H9 (cell line): Measurements from ENCODE around the gene S100G. TPM values are rescaled to one million over a fixed set of nuclear protein-coding genes. Genes with fewer than 3 reads are reported as not detected.

ENCODE experiments used
- DNase-seq: peaks from one replicate; pipeline ENCODE4 v3.0.0-alpha.2; 2017
- H2AFZ ChIP-seq: one replicate; pipeline ENCODE4 v1.6.1; 2013; ENCODE audit warnings: mild to moderate bottlenecking, low read length, control low read depth, moderate library complexity
- H2AK5ac ChIP-seq: 2 replicates; pipeline ENCODE4 v1.6.1; 2013; ENCODE audit warnings: low read length, control low read depth, mixed read lengths; ENCODE audit not compliant: insufficient read length
- H2BK120ac ChIP-seq: one replicate; pipeline ENCODE4 v1.6.1; 2013; ENCODE audit warnings: low read depth, mild to moderate bottlenecking, low read length, control low read depth, inconsistent platforms; ENCODE audit not compliant: poor library complexity, severe bottlenecking
- H2BK12ac ChIP-seq: 2 replicates; pipeline ENCODE4 v1.6.1; 2013; ENCODE audit warnings: low read length, control low read depth, mixed read lengths, low read depth; ENCODE audit not compliant: insufficient read length
- H2BK15ac ChIP-seq: 2 replicates; pipeline ENCODE4 v1.6.1; 2013; ENCODE audit warnings: low read depth, low read length, control low read depth
- H2BK20ac ChIP-seq: one replicate; pipeline ENCODE4 v1.6.1; 2013; ENCODE audit warnings: low read depth, mild to moderate bottlenecking, low read length, control low read depth, inconsistent platforms; ENCODE audit not compliant: poor library complexity, severe bottlenecking
- H2BK5ac ChIP-seq: 2 replicates; pipeline ENCODE4 v1.6.1; 2013; ENCODE audit warnings: low read length, control low read depth, mixed read lengths; ENCODE audit not compliant: insufficient read length
- H3K14ac ChIP-seq: 2 replicates; pipeline ENCODE4 v1.6.1; 2013; ENCODE audit warnings: low read length, control low read depth; ENCODE audit not compliant: insufficient read depth
- H3K18ac ChIP-seq: 2 replicates; pipeline ENCODE4 v1.6.1; 2013; ENCODE audit warnings: low read depth, mild to moderate bottlenecking, mixed read lengths, low read length, control low read depth; ENCODE audit not compliant: insufficient read length
- H3K23ac ChIP-seq: 2 replicates; pipeline ENCODE4 v1.6.1; 2013; ENCODE audit warnings: low read length, control low read depth, mixed read lengths, low read depth; ENCODE audit not compliant: insufficient read length
- H3K23me2 ChIP-seq: 2 replicates; pipeline ENCODE4 v1.6.1; 2013; ENCODE audit warnings: low read depth, mild to moderate bottlenecking, mixed read lengths, low read length, control low read depth; ENCODE audit not compliant: insufficient read length, poor library complexity, severe bottlenecking
- H3K27ac ChIP-seq: 2 replicates; pipeline ENCODE4 v1.5.1; 2013; ENCODE audit warnings: low read length, control low read depth, mixed read lengths, low read depth; ENCODE audit not compliant: insufficient read length
- H3K27me3 ChIP-seq: 2 replicates; pipeline ENCODE4 v1.6.1; 2013; ENCODE audit warnings: low read length, control low read depth, inconsistent platforms; ENCODE audit not compliant: insufficient read depth
- H3K4ac ChIP-seq: 2 replicates; pipeline ENCODE4 v1.6.1; 2013; ENCODE audit warnings: low read depth, mild to moderate bottlenecking, control low read depth, inconsistent platforms, low read length, moderate library complexity
- H3K4me1 ChIP-seq: 2 replicates; pipeline ENCODE4 v1.6.1; 2013; ENCODE audit warnings: low read length, control low read depth, inconsistent platforms; ENCODE audit not compliant: insufficient read depth
- H3K4me2 ChIP-seq: 2 replicates; pipeline ENCODE4 v1.6.1; 2013; ENCODE audit warnings: low read length, control low read depth, mixed read lengths; ENCODE audit not compliant: insufficient read length, insufficient read depth
- H3K56ac ChIP-seq: 2 replicates; pipeline ENCODE4 v1.6.1; 2013; ENCODE audit warnings: low read depth, mild to moderate bottlenecking, mixed read lengths, low read length, control low read depth; ENCODE audit not compliant: insufficient read length
- H3K79me1 ChIP-seq: 2 replicates; pipeline ENCODE4 v1.6.1; 2013; ENCODE audit warnings: low read depth, mild to moderate bottlenecking, moderate library complexity, low read length, control low read depth, inconsistent platforms; ENCODE audit not compliant: insufficient read depth, poor library complexity, severe bottlenecking
- H3K79me2 ChIP-seq: 2 replicates; pipeline ENCODE4 v1.6.1; 2013; ENCODE audit warnings: low read length, control low read depth, inconsistent platforms; ENCODE audit not compliant: insufficient read depth
- H3K9ac ChIP-seq: 2 replicates; pipeline ENCODE4 v1.6.1; 2013; ENCODE audit warnings: low read length, control low read depth, mixed read lengths; ENCODE audit not compliant: insufficient read length; ENCODE audit errors: extremely low read depth
- H3K9me3 ChIP-seq: one replicate; pipeline ENCODE4 v1.6.1; 2013; ENCODE audit warnings: low read depth, low read length, inconsistent platforms; ENCODE audit not compliant: control insufficient read depth
- H3T11ph ChIP-seq: one replicate; pipeline ENCODE4 v1.6.1; 2013; ENCODE audit warnings: mild to moderate bottlenecking, low read length, control low read depth, inconsistent platforms
- H4K20me1 ChIP-seq: one replicate; pipeline ENCODE4 v1.6.1; 2013; ENCODE audit not compliant: control insufficient read depth, insufficient read length, insufficient read depth
- H4K5ac ChIP-seq: 2 replicates; pipeline ENCODE4 v1.6.1; 2013; ENCODE audit warnings: low read depth, mild to moderate bottlenecking, mixed read lengths, low read length, control low read depth; ENCODE audit not compliant: insufficient read length
- H4K8ac ChIP-seq: replicated peaks from 2 replicates; pipeline ENCODE4 v1.6.1; 2013; ENCODE audit warnings: low read length, control low read depth, mixed read lengths, low read depth; ENCODE audit not compliant: insufficient read length
- H4K91ac ChIP-seq: 2 replicates; pipeline ENCODE4 v1.6.1; 2013; ENCODE audit warnings: low read depth, mild to moderate bottlenecking, moderate library complexity, mixed read lengths, low read length, control low read depth; ENCODE audit not compliant: insufficient read length
- H3K27ac Mint-ChIP-seq, 3 experiments: 2 replicates in 2 of 3; 3 replicates in 1 of 3; pipeline ENCODE4 v1.8.0; 2020 to 2021; ENCODE audit warnings: mixed read lengths in 3 of 3, mild to moderate bottlenecking in 1 of 3, moderate library complexity in 1 of 3
- H3K27me3 Mint-ChIP-seq: 2 replicates; pipeline ENCODE4 v1.8.0; 2021; ENCODE audit warnings: low read depth, mild to moderate bottlenecking, moderate library complexity, mixed read lengths
- H3K36me3 Mint-ChIP-seq, 3 experiments: 2 replicates in 2 of 3; 3 replicates in 1 of 3; pipeline ENCODE4 v1.8.0; 2020 to 2021; ENCODE audit warnings: low read depth in 3 of 3, mixed read lengths in 3 of 3; ENCODE audit not compliant: insufficient read depth in 1 of 3
- H3K4me1 Mint-ChIP-seq, 2 experiments: 2 replicates each; pipeline ENCODE4 v1.8.0; 2020; ENCODE audit warnings: mixed read lengths in 2 of 2
- H3K4me3 Mint-ChIP-seq, 2 experiments: 2 replicates in 1 of 2; 3 replicates in 1 of 2; pipeline ENCODE4 v1.8.0; 2020 to 2021; ENCODE audit warnings: mild to moderate bottlenecking in 2 of 2, mixed read lengths in 2 of 2, moderate library complexity in 1 of 2
- H3K9me3 Mint-ChIP-seq, 2 experiments: 2 replicates in 1 of 2; 3 replicates in 1 of 2; pipeline ENCODE4 v1.8.0; 2020; ENCODE audit warnings: mild to moderate bottlenecking in 2 of 2, mixed read lengths in 2 of 2, moderate library complexity in 1 of 2
- CTCF ChIP-seq: fragments of 200-600 bp; sonication (generic); conservative IDR thresholded peaks from 3 replicates; pipeline ENCODE4 v1.8.0; 2021; ENCODE audit warnings: antibody characterized with exemption, mild to moderate bottlenecking
- WGBS: extraction: QIAGEN DNeasy Blood & Tissue Kit; methylation state at CpG from one replicate; pipeline ENCODE4 v1.1.7; 2013; ENCODE audit warnings: missing lambda C conversion rate, low lambda C conversion rate, mixed read lengths; ENCODE audit not compliant: insufficient read length; ENCODE audit errors: extremely low coverage; 5-methylcytosine and 5-hydroxymethylcytosine counted together
- total RNA-seq: library from RNA; stranded (reverse); gene quantifications from 2 replicates; pipeline ENCODE4 v1.2.1, GENCODE V29; 2021

S100G gene
- total RNA-seq, 1 experiment from 2014 or later: not detected

- Histone ChIP-seq H4K5ac (no peak overlapping the region), H3K27me3 (no peaks in the 10 kb centered on the region), H4K20me1 (no peaks in the 10 kb centered on the region), H3K18ac (no peak overlapping the region), H3T11ph (no peak overlapping the region), H2AFZ (no peak overlapping the region), H3K9me3 (no peaks in the 10 kb centered on the region), H3K4ac (no peak overlapping the region), H2BK12ac (no peak overlapping the region), H3K23ac (no peak overlapping the region), H3K9ac (no peak overlapping the region), H2AK5ac (no peak overlapping the region), H3K23me2 (no peaks in the 10 kb centered on the region), H3K79me2 (no peaks in the 10 kb centered on the region), H3K56ac (no peak overlapping the region), H4K91ac (no peak overlapping the region), H2BK5ac (no peak overlapping the region), H3K79me1 (no peaks in the 10 kb centered on the region), H3K27ac (no peak overlapping the region), H2BK20ac (no peak overlapping the region), H3K4me1 (peaks cover 2% of the 10 kb centered on the region; the same call in 1 of the 2 replicates), H2BK120ac (no peak overlapping the region), H3K4me2 (no peak overlapping the region), H3K14ac (no peak overlapping the region), H2BK15ac (no peak overlapping the region), H4K8ac (no peak overlapping the region)
- DNase-seq: no peak
- peaks cover 21 to 23% of the 10 kb centered on the region in 2 experiments for H3K4me1 Mint-ChIP-seq
- peaks cover 0 to 5% of the 10 kb centered on the region in 2 experiments; a peak in 2 of 5 replicates for H3K9me3 Mint-ChIP-seq
- WGBS: no CpG with 5 or more reads among the region's 4 CpGs
- peaks cover 29 to 74% (median 56%) of the 10 kb centered on the region in 3 experiments for H3K36me3 Mint-ChIP-seq
- H3K4me3 Mint-ChIP-seq: no peak overlapping the region
- peak overlapping the region in 2 of 3 experiments; percentile 63 to 80; a peak in 4 of 7 replicates for H3K27ac Mint-ChIP-seq
- no peaks in the 10 kb centered on the region; the same call in 1 of the 2 replicates for H3K27me3 Mint-ChIP-seq
- TF ChIP-seq CTCF: no peak
Measured at GRCh38 chrX:16651391-16652024, 1.6 kb downstream of the S100G start.
